ENCODE measurements around the gene RETREG1.
"Not testable (repeated sequence)": the region's sequence is repeated elsewhere in the genome, so short reads cannot be mapped to it uniquely, and the experiment has no call there.

The RETREG1 gene

DNA sequence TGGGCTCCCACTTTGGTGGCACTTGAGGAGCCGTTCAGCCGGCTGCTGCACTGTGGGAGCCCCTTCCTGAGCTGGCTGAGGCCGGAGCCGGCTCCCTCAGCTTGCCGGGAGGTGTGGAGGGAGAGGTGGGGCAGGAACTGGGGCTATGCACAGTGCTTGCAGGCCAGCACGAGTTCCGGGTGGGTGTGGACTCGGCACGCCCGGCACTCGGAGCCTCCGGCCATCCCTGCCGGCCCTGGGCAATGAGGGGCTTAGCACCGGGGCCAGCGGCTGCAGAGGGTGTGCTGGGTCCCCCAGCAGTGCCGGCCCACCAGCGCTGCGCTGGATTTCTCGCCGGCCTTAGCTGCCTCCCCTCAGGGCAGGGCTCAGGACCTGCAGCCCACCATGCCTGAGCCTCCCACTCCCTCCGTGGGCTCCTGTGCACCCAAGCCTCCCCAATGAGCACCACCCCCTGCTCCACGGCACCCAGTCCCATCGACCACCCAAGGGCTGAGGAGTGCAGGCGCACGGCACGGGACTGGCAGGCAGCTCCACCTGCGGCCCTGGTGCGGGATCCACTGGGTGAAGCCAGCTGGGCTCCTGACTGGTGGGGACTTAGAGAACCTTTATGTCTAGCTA is 180.6 kb downstream of the RETREG1 start:
- DNase-seq, result not testable (repeated sequence)

GRCh38 chr5:16431490-16431889 is 185.3 kb downstream of the RETREG1 start:
- no peak for DNase-seq

GRCh38 chr5:16430349-16431089 is 186.3 kb downstream of the RETREG1 start:
- DNase-seq, result no peak

DNA sequence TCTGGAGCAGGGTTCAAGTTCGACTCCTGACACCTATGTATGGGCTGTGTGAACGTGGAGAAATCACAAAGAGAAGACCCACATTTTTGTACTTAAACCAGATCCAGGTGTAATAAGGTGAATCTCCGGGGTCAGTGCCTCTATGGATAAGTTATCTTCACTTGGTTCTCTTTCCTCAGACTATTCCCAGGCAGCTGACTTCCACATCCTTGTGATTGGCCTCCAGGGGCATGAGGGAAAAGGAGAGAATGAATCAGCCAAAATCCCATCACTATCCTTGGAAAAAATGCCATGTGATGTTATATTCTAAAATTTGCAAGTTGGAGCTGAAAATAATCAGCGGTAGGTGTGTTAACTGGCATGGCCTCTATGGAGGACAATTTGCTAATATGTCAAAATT is 188.4 kb downstream of the RETREG1 start:
- no peak for DNase-seq

GRCh38 chr5:16427587-16427986 is 189.2 kb downstream of the RETREG1 start:
- DNase-seq, result no peak
